Measurements from ENCODE around the gene LRRC38.

The LRRC38 gene

GRCh38 chr1:13548281-13548680 lies 34.5 kb upstream of the LRRC38 start:
- Histone ChIP-seq H3K36me3 (ENCODE audit: low read length) (no peaks in the 10 kb centered on the region), H3K27me3 (ENCODE audit: low read length) (no peaks in the 10 kb centered on the region), H2AFZ (ENCODE audit: low read depth, low read length, severe bottlenecking) (no peak overlapping the region), H3F3A (ENCODE audit: insufficient read depth) (no peaks in the 10 kb centered on the region), H3K9me3 (ENCODE audit: insufficient read depth, low read length) (no peaks in the 10 kb centered on the region), H3K4me3 (ENCODE audit: insufficient read depth, low read length, poor library complexity, severe bottlenecking) (no peak overlapping the region), H3K4me2 (ENCODE audit: low read depth, low read length, poor library complexity, severe bottlenecking) (no peak overlapping the region), H3K9ac (ENCODE audit: low read length) (no peak overlapping the region), H3K9me2 (replicated peaks; ENCODE audit: insufficient read depth, low read length) (no peaks in the 10 kb centered on the region), H3K27ac (ENCODE audit: low read depth, low read length) (no peak overlapping the region), H4K20me1 (ENCODE audit: low read depth, low read length) (no peaks in the 10 kb centered on the region), H3K79me2 (ENCODE audit: insufficient read depth, low read length) (no peaks in the 10 kb centered on the region)
- TF ChIP-seq CTCF (IDR thresholded peaks at IDR 0.05; ENCODE audit: insufficient read depth, low read length, poor library complexity, severe bottlenecking) (no peak), EZH2phosphoT487 (conservative IDR thresholded peaks at IDR 0.05; ENCODE audit: low read length) (no peak)

GRCh38 chr1:13546791-13547190 lies 33.0 kb upstream of the LRRC38 start:
- H3F3A ChIP-seq (ENCODE audit: insufficient read depth), result no peaks in the 10 kb centered on the region
- H3K4me3 ChIP-seq (ENCODE audit: insufficient read depth, low read length, poor library complexity, severe bottlenecking), result no peak overlapping the region
- H3K36me3 ChIP-seq (ENCODE audit: low read length), result no peaks in the 10 kb centered on the region
- H3K27me3 ChIP-seq (ENCODE audit: low read length), result no peaks in the 10 kb centered on the region
- no peaks in the 10 kb centered on the region for H3K79me2 ChIP-seq (ENCODE audit: insufficient read depth, low read length)
- H2AFZ ChIP-seq (ENCODE audit: low read depth, low read length, severe bottlenecking), result no peak overlapping the region
- TF ChIP-seq CTCF (IDR thresholded peaks at IDR 0.05; ENCODE audit: insufficient read depth, low read length, poor library complexity, severe bottlenecking) (no peak), EZH2phosphoT487 (conservative IDR thresholded peaks at IDR 0.05; ENCODE audit: low read length) (no peak)
- H3K9ac ChIP-seq (ENCODE audit: low read length), result no peak overlapping the region
- no peak overlapping the region for H3K27ac ChIP-seq (ENCODE audit: low read depth, low read length)
- no peaks in the 10 kb centered on the region for H4K20me1 ChIP-seq (ENCODE audit: low read depth, low read length)
- no peaks in the 10 kb centered on the region for H3K9me2 ChIP-seq (replicated peaks; ENCODE audit: insufficient read depth, low read length)
- no peaks in the 10 kb centered on the region for H3K9me3 ChIP-seq (ENCODE audit: insufficient read depth, low read length)
- H3K4me2 ChIP-seq (ENCODE audit: low read depth, low read length, poor library complexity, severe bottlenecking), result no peak overlapping the region

- Histone ChIP-seq H2AFZ (ENCODE audit: low read depth, low read length, severe bottlenecking) (no peak overlapping the region), H3K9me2 (replicated peaks; ENCODE audit: insufficient read depth, low read length) (no peaks in the 10 kb centered on the region), H3K9ac (ENCODE audit: low read length) (no peak overlapping the region), H3K27ac (ENCODE audit: low read depth, low read length) (no peak overlapping the region), H3K4me2 (ENCODE audit: low read depth, low read length, poor library complexity, severe bottlenecking) (no peak overlapping the region), H3K9me3 (ENCODE audit: insufficient read depth, low read length) (no peaks in the 10 kb centered on the region), H3K27me3 (ENCODE audit: low read length) (no peaks in the 10 kb centered on the region), H3F3A (ENCODE audit: insufficient read depth) (no peaks in the 10 kb centered on the region), H3K4me3 (ENCODE audit: insufficient read depth, low read length, poor library complexity, severe bottlenecking) (no peak overlapping the region), H3K79me2 (ENCODE audit: insufficient read depth, low read length) (no peaks in the 10 kb centered on the region), H3K36me3 (ENCODE audit: low read length) (no peaks in the 10 kb centered on the region), H4K20me1 (ENCODE audit: low read depth, low read length) (no peaks in the 10 kb centered on the region)
- TF ChIP-seq EZH2phosphoT487 (conservative IDR thresholded peaks at IDR 0.05; ENCODE audit: low read length) (no peak), CTCF (IDR thresholded peaks at IDR 0.05; ENCODE audit: insufficient read depth, low read length, poor library complexity, severe bottlenecking) (no peak)
Measured at GRCh38 chr1:13544221-13544556, 30.4 kb upstream of the LRRC38 start.

All from SU-DHL-6 (cell line).